Mesenchymal stem cell (in vitro differentiated cells and primary cell): ENCODE results near the gene RNLS.

Experiments
- DNase-seq: peaks from one replicate; pipeline ENCODE4 v3.0.0-alpha.2; 2013
- H2AFZ ChIP-seq: one replicate; pipeline ENCODE4 v1.6.1; 2013; ENCODE audit warnings: low read depth, mild to moderate bottlenecking, control low read depth, inconsistent platforms, low read length, moderate library complexity
- H2AK5ac ChIP-seq: 2 replicates; pipeline ENCODE4 v1.6.1; 2013; ENCODE audit warnings: low read length, moderate library complexity, mild to moderate bottlenecking, inconsistent platforms; ENCODE audit not compliant: severe bottlenecking
- H2BK120ac ChIP-seq: one replicate; pipeline ENCODE4 v1.6.1; 2013; ENCODE audit warnings: low read depth, mild to moderate bottlenecking, inconsistent platforms, low read length, moderate library complexity
- H2BK12ac ChIP-seq, 2 experiments: one replicate each; pipeline ENCODE4 v1.6.1; 2013; ENCODE audit warnings: inconsistent platforms in 2 of 2, low read length in 2 of 2, mild to moderate bottlenecking in 2 of 2, moderate library complexity in 2 of 2, control low read depth in 1 of 2
- H2BK15ac ChIP-seq: one replicate; pipeline ENCODE4 v1.6.1; 2013; ENCODE audit warnings: mild to moderate bottlenecking, low read depth, inconsistent platforms; ENCODE audit not compliant: poor library complexity, severe bottlenecking
- H2BK5ac ChIP-seq: 2 replicates; pipeline ENCODE4 v1.6.1; 2013; ENCODE audit warnings: low read depth, mild to moderate bottlenecking, low read length, control low read depth, inconsistent platforms; ENCODE audit not compliant: poor library complexity, severe bottlenecking
- H3K14ac ChIP-seq, 2 experiments: one replicate each; pipeline ENCODE4 v1.6.1; 2013; ENCODE audit warnings: inconsistent platforms in 2 of 2, low read length in 2 of 2, control low read depth in 1 of 2, mild to moderate bottlenecking in 1 of 2, moderate library complexity in 1 of 2
- H3K18ac ChIP-seq, 2 experiments: one replicate each; pipeline ENCODE4 v1.6.1; 2013; ENCODE audit warnings: inconsistent platforms in 2 of 2, low read length in 2 of 2, control low read depth in 1 of 2, low read depth in 1 of 2, mild to moderate bottlenecking in 1 of 2
- H3K23ac ChIP-seq, 2 experiments: one replicate each; pipeline ENCODE4 v1.6.1; 2013; ENCODE audit warnings: inconsistent platforms in 2 of 2, low read length in 2 of 2, mild to moderate bottlenecking in 2 of 2, moderate library complexity in 2 of 2, control low read depth in 1 of 2
- H3K27ac ChIP-seq: 2 replicates; pipeline ENCODE4 v1.5.1; 2013; ENCODE audit warnings: mild to moderate bottlenecking, moderate library complexity, low read length, control low read depth, inconsistent platforms; ENCODE audit not compliant: poor library complexity, severe bottlenecking
- H3K27me3 ChIP-seq, 2 experiments: 2 replicates each; pipeline versions ENCODE4 v1.6.1 to v1.7.0; 2013; ENCODE audit warnings: low read length in 2 of 2, mild to moderate bottlenecking in 2 of 2, moderate library complexity in 2 of 2, control low read depth in 1 of 2, inconsistent platforms in 1 of 2; ENCODE audit not compliant: control insufficient read depth in 1 of 2, insufficient read depth in 1 of 2
- H3K36me3 ChIP-seq, 2 experiments: 2 replicates each; pipeline versions ENCODE4 v1.6.1 to v1.7.0; 2013; ENCODE audit warnings: low read length in 2 of 2, control low read depth in 1 of 2, inconsistent platforms in 1 of 2, low read depth in 1 of 2, mild to moderate bottlenecking in 1 of 2; ENCODE audit not compliant: insufficient read depth in 2 of 2, control insufficient read depth in 1 of 2
- H3K4ac ChIP-seq, 2 experiments: one replicate each; pipeline ENCODE4 v1.6.1; 2013; ENCODE audit warnings: inconsistent platforms in 2 of 2, low read length in 2 of 2, mild to moderate bottlenecking in 2 of 2, moderate library complexity in 2 of 2, control low read depth in 1 of 2, low read depth in 1 of 2
- H3K4me1 ChIP-seq: 2 replicates; pipeline ENCODE4 v1.6.1; 2013; ENCODE audit warnings: low read depth, low read length, control low read depth; ENCODE audit not compliant: control insufficient read depth, insufficient read depth
- H3K4me2 ChIP-seq: 2 replicates; pipeline ENCODE4 v1.6.1; 2013; ENCODE audit warnings: low read length, mild to moderate bottlenecking, inconsistent platforms; ENCODE audit not compliant: poor library complexity, severe bottlenecking
- H3K4me3 ChIP-seq, 2 experiments: 2 replicates each; pipeline versions ENCODE4 v1.5.1 to v1.7.0; 2013; ENCODE audit warnings: low read length in 2 of 2, mild to moderate bottlenecking in 2 of 2, control low read depth in 1 of 2, low read depth in 1 of 2; ENCODE audit not compliant: insufficient read depth in 1 of 2
- H3K79me1 ChIP-seq: replicated peaks from 2 replicates; pipeline ENCODE4 v1.6.1; 2013; ENCODE audit warnings: mild to moderate bottlenecking, control low read depth, low read length, inconsistent platforms; ENCODE audit not compliant: poor library complexity, severe bottlenecking
- H3K9ac ChIP-seq: 2 replicates; pipeline ENCODE4 v1.7.0; 2013; ENCODE audit warnings: mild to moderate bottlenecking, low read length, moderate library complexity
- H3K9me3 ChIP-seq: 2 replicates; pipeline ENCODE4 v1.7.0; 2013; ENCODE audit warnings: mild to moderate bottlenecking, low read length; ENCODE audit not compliant: control insufficient read depth
- H4K8ac ChIP-seq: one replicate; pipeline ENCODE4 v1.6.1; 2013; ENCODE audit warnings: inconsistent platforms, mild to moderate bottlenecking, low read length, moderate library complexity
- H4K91ac ChIP-seq: one replicate; pipeline ENCODE4 v1.6.1; 2013; ENCODE audit warnings: mild to moderate bottlenecking, low read length, inconsistent platforms
- WGBS: methylation state at CpG from one replicate; pipeline ENCODE4 v1.1.7; 2013; ENCODE audit warnings: mixed read lengths; 5-methylcytosine and 5-hydroxymethylcytosine counted together

Gene RNLS

DNA sequence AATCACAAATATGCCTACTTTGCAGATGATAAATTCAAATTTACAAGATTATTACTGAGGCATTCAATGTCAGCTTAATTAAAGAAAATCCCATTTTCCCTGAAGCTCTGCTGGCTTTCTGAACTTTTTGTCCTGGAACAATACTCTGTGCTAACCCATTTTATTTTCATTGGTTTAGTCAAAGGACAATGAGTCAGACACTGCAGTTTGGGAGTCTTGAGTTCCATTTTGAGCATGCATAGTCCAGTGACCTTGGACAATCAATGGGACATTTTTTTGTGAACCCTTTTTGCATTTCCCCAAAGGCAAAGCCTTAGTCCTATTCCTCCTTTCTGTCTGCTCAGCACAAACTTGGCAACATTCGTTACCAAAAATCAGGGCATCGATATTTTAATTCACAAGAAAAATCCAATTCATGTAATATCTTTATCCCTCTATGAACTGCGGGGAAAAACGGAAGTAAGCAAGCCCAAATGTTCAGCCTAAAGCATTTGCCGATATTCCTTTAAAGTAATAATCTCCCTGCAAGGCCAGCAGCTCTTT, 339.8 kb downstream of the RNLS start:
- H3K14ac ChIP-seq: no peak overlapping the region
- H3K79me1 ChIP-seq: no peaks in the 10 kb centered on the region
- no peaks in the 10 kb centered on the region for H3K9me3 ChIP-seq
- no peak overlapping the region for H2BK15ac ChIP-seq
- H3K23ac ChIP-seq: no peak overlapping the region
- H2AK5ac ChIP-seq: no peak overlapping the region
- H2BK120ac ChIP-seq: no peak overlapping the region
- no peak overlapping the region for H2BK5ac ChIP-seq
- no peak overlapping the region for H3K4me2 ChIP-seq
- no peaks in the 10 kb centered on the region for H3K27me3 ChIP-seq
- no peaks in the 10 kb centered on the region for H3K36me3 ChIP-seq
- H3K27ac ChIP-seq: no peak overlapping the region
- H3K4me1 ChIP-seq: no peaks in the 10 kb centered on the region
- H2BK12ac ChIP-seq: no peak overlapping the region
- no peak for DNase-seq
- no peak overlapping the region for H4K91ac ChIP-seq
- H4K8ac ChIP-seq: no peak overlapping the region
- no peak overlapping the region for H2AFZ ChIP-seq
- 96% methylated on average over 5 of the region's 5 CpGs for WGBS
- H3K18ac ChIP-seq: no peak overlapping the region
- H3K9ac ChIP-seq: peak overlapping the region; percentile 76
- no peak overlapping the region for H3K4ac ChIP-seq
- peak overlapping the region in 1 of 2 experiments; percentile 63 for H3K4me3 ChIP-seq

DNA sequence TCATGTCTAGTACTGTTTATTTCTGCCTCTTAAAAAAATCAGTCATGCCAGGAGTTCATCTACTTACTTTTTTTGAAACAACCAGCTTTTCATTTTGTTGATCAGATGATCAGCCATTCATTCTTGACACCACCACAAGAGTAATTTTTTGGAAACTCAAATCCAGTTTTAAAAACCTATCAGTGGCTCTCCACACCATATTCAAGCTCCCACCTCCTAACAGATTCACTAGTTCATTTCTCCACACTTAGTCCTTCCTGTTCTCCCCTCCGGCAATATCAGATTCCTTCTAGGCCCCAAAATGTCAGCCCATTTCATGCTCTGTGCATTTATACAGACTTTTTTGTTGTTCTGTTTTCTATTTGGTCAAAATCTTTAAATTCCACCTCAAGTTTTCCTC, 341.6 kb downstream of the RNLS start:
- no peak overlapping the region for H2BK5ac ChIP-seq
- no peak overlapping the region for H3K14ac ChIP-seq

DNA sequence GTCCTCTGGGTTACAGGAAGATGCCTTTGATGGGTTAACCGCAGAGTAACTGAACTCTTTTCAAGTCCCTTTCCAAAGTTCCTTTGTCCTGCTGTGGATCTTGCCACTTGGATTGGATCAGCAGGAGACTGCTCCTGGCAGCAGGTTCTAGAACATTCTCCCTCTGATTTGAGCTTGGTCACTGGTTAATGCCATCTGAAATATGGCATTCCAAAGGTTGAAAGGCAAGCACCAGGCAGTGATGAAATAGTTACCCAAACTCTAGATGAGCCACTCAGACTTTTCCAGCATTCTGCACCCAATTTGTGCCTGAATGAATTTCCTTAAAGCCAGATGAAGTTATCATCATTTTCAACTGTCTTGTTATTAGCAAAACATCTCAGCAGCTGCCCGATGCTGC, 343.9 kb downstream of the RNLS start:
- Histone ChIP-seq H3K27me3 (no peaks in the 10 kb centered on the region), H3K9me3 (no peaks in the 10 kb centered on the region), H4K91ac (no peak overlapping the region), H3K18ac (no peak overlapping the region), H3K23ac (no peak overlapping the region), H3K4ac (no peak overlapping the region), H3K36me3 (no peaks in the 10 kb centered on the region), H3K14ac (no peak overlapping the region), H3K4me1 (no peaks in the 10 kb centered on the region), H3K4me3 (no peak overlapping the region), H2AK5ac (no peak overlapping the region), H3K79me1 (no peaks in the 10 kb centered on the region), H2BK15ac (no peak overlapping the region), H2BK120ac (no peak overlapping the region), H2AFZ (no peak overlapping the region), H3K27ac (no peak overlapping the region), H4K8ac (no peak overlapping the region), H3K4me2 (no peak overlapping the region), H2BK12ac (no peak overlapping the region), H3K9ac (no peak overlapping the region), H2BK5ac (no peak overlapping the region)
- no peak for DNase-seq
- 100% methylated on average over 2 of the region's 2 CpGs for WGBS

More for the DNA sequence above, 341.6 kb downstream of the RNLS start:
- Histone ChIP-seq H3K23ac (no peak overlapping the region), H2AFZ (no peak overlapping the region), H4K8ac (no peak overlapping the region), H3K4me1 (no peaks in the 10 kb centered on the region), H3K9me3 (no peaks in the 10 kb centered on the region), H3K9ac (no peak overlapping the region), H2BK12ac (no peak overlapping the region), H2BK15ac (no peak overlapping the region), H3K4me2 (no peak overlapping the region), H3K79me1 (no peaks in the 10 kb centered on the region), H3K18ac (no peak overlapping the region), H2BK120ac (no peak overlapping the region), H4K91ac (no peak overlapping the region), H3K27me3 (no peaks in the 10 kb centered on the region), H3K4ac (no peak overlapping the region), H3K36me3 (no peaks in the 10 kb centered on the region), H2AK5ac (no peak overlapping the region), H3K4me3 (no peak overlapping the region), H3K27ac (no peak overlapping the region)
- 85% methylated on average over 1 of the region's 1 CpG for WGBS
- DNase-seq: no peak

DNA sequence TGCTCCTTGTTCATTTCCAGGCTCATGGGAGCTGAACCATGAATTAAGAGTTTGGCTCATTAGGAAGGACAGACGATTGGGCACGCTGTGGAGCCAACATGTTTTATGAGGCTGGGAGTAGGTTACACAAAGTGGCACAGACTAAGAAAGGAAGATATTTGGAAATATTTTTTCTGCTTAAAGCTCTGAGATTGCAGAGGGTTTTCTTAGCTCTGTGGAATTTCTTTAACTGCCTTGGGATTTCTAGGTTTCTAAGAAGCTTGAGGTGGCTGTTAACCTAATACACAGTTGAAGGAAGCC, 344.6 kb downstream of the RNLS start:
- Histone ChIP-seq H2AK5ac (no peak overlapping the region), H3K27ac (no peak overlapping the region), H2BK15ac (no peak overlapping the region), H4K91ac (no peak overlapping the region), H2BK120ac (no peak overlapping the region), H3K23ac (no peak overlapping the region), H3K36me3 (no peaks in the 10 kb centered on the region), H4K8ac (no peak overlapping the region), H3K27me3 (no peaks in the 10 kb centered on the region), H3K9ac (no peak overlapping the region), H3K4ac (no peak overlapping the region), H2AFZ (no peak overlapping the region), H3K18ac (no peak overlapping the region), H3K9me3 (no peaks in the 10 kb centered on the region), H3K4me3 (peak overlapping the region in 1 of 2 experiments; percentile 17), H2BK5ac (no peak overlapping the region), H3K79me1 (no peaks in the 10 kb centered on the region), H3K4me1 (no peaks in the 10 kb centered on the region), H3K4me2 (no peak overlapping the region), H3K14ac (no peak overlapping the region), H2BK12ac (no peak overlapping the region)
- 91% methylated on average over 2 of the region's 2 CpGs for WGBS
- no peak for DNase-seq
